Fibroblast of skin of scalp (primary cell): Measurements from ENCODE around the gene MRAP.

Source experiments
- DNase-seq: peaks from one replicate; pipeline ENCODE4 v3.0.0-alpha.2; 2013

MRAP gene

DNA sequence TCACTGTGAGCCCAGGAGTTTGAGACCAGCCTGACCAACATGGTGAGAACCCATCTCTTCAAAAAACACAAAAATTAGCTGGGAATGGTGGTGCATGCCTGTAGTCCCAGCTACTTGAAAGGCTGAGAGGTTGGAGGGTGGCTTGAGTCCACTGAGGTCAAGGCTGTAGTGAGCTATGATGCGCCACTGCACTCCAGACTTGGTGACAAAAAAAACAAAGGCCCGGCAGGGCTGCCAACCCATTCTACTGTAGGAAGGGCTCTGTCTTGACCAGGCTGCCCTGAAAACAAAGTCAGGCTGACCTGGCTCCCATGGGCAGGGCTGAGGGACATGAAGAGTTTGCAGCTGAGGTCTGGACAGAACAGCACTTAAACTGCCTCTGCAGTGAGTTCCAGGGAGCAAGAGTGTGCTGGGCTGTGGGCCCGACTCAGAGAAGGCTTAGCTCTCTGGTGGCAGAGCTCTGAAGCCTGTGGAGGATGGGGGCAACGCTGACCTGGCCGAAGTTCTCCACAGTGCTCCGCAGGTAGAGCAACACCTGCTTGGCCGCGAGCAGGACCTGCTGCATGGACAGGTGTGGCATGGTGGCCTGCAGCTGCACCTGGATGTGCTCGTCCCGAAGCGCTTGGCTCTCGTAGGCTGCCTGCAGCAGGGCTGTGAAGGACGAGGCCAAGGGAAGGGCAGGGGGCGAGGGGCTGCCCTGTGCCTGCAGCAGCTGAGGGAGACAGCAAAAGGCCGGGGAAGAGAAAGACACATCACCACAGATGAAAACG, 51.7 kb downstream of the MRAP start:
- DNase-seq, result no peak

DNA sequence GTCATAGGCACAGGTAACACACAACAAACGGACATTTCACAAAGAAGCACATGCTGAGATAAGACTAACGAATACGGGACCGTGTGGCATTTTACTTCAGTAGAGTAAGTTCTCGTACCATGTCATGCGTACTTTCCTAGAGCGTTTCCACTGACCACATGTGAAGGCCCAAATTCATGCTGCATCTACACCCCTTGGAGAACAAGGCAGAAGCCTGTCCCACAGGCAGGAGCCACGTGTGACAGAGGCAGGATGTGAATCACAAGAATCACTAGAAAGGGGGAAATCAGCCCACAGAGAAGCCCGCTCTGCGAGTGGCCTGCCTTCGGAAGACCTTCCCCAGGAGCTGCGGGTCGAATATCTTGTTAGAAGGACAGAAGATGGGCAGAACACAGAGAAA, 52.3 kb downstream of the MRAP start:
- DNase-seq, result no peak

DNA sequence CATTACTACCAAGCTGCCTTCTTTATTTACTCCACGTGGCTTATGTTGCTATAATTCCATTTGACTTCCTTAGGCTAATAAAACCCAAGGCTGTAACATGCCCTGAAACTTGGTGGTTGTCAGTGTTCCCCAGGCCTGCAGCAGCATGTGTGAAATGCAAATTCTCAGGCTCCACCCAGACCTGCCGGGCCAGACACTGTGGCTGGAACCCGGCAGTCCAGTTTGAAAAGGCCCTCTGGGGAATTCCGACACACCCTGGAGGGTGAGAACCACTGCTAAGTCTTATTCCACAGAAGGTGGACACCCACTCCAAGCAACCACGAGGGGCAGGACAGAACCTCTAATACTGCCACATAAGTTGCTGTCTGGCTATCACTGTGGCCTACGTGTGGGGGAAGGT, 52.8 kb downstream of the MRAP start:
- DNase-seq, result no peak

DNA sequence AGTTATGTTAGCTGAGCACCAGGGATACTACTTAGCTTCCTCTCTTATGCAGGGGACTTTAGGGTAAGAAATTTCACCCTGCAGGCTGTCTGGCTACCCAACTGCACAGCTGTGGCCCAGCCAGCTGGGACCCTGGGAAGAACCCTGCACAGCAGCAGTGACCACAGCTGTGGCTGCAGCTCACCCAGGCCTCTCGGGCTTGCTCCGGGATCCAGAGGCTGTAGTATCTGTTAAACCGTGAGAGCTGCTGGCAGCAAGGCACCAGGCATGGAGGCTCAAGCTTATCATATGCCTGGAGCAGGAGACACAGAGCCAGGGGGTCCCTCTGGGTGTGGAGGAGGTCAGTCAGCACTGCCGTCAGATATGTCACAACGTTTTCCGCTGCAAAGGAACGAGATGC, 53.9 kb downstream of the MRAP start:
- no peak for DNase-seq

DNA sequence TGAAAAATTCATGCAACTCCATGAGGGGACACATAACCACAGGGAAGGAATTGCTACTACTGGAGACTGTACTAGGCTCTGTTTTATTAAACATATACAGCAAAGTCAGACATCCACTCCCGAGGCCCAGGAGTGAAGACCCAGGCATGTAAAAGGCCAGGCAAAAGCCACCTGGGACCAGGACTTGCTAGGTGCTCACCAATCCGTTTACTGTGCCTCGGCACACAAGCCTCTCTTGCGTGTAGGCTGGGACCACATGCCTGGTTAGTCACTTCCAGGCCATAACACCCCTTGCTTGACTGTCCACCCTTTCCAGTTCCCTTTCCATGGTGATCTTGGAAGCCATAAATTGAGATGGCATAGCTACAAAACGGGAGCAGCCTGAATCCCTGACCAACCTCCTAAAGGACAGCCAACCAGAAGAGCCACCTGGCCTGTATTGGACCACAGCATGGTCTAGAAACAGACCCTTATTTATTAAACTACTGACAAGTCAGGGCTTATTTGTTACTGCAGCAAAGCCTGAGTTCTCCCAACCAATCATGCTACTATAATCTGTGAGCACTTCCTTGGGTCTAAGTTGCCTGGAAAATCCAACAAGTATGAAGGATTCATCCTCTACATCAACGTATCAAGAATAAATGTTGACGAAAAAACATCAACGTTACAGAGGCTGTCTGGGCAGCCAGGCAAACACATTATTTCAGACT, 54.5 kb downstream of the MRAP start:
- no peak for DNase-seq

DNA sequence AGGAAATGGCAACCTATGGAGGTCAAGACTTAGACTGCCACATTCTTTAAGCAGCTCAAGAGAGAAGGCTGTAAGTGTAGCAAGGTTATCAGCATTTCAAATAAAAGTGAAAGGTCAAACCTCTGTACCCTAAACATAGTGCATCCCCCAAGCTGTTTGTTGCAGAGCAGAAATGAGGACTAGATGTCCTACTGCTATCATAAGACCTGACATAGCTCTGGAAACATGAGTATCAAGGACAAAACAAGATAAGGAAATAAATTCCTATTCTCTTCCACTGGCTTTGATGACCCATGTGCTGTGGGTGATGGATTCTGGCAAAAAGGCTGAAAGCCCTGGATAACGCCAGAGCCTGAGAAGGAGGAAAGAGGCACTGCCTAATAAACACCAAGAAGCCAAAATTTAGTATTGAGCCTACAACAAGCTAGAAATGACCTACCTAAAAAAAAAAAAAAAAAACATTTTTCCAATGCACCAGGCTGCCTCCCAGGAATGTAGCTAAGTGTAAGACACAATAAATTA, 58.3 kb downstream of the MRAP start:
- no peak for DNase-seq

DNA sequence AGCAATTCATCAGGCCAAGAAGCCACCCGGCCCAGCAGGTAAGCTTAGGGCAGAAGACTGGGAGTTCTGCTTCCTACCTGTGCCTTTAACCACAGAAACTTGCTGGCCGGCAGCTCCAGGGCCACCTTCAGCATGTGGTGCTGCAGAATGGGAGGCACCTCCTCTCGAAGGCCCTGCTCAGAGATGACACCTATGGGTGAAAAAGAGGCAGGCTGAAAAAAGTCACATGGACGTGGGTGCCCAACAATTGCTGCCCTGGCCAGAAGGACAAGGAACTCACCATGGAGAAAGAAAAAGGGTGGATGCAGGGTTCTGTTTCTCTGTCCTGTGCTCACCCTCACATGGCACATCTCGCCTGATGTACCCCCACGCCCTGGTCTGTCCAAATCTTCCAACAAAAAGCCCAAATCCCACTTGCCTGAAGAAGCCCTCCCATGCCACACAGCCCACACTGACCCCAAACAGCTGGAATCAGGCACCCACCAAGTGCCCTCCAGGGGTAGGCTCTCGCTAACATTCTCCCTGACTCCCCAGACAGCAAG, 61.1 kb downstream of the MRAP start:
- DNase-seq, result no peak

DNA sequence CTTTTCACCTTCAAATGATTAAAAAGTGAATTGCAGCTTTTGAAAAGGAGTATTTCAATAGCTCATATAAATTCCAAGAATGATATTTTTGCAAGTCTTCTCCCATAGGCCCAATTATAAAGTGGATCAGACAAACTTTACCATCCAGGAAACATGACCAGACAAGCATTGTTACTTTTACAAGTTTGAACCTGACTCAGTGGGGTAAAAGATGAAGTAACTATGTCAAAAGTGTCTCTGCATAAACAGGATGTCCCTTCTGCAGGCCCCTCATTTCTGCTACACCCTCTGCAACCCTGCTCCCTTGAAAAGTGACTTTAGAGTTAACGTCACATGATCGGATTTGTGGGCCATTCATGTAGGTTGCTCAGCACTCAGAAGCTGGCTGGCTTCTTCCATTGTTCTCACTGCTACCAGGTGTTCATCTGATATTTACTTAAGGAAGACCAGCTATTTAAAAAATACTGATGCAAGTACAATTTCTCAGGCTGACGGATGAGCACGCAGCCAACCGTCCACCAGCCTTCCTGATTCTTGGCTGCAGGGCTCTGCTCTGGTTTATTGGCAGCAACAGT, 61.8 kb downstream of the MRAP start:
- no peak for DNase-seq
